HG03469 (cell line): ENCODE results near the gene DOK7.

ENCODE experiments used
- ATAC-seq: cut with Tn5 transposase; IDR thresholded peaks from one replicate; pipeline ENCODE4 v1.9.1; 2021; ENCODE audit warnings: mild to moderate bottlenecking, moderate library complexity, moderate number of reproducible peaks; ENCODE audit not compliant: unreplicated experiment

The DOK7 gene

DNA sequence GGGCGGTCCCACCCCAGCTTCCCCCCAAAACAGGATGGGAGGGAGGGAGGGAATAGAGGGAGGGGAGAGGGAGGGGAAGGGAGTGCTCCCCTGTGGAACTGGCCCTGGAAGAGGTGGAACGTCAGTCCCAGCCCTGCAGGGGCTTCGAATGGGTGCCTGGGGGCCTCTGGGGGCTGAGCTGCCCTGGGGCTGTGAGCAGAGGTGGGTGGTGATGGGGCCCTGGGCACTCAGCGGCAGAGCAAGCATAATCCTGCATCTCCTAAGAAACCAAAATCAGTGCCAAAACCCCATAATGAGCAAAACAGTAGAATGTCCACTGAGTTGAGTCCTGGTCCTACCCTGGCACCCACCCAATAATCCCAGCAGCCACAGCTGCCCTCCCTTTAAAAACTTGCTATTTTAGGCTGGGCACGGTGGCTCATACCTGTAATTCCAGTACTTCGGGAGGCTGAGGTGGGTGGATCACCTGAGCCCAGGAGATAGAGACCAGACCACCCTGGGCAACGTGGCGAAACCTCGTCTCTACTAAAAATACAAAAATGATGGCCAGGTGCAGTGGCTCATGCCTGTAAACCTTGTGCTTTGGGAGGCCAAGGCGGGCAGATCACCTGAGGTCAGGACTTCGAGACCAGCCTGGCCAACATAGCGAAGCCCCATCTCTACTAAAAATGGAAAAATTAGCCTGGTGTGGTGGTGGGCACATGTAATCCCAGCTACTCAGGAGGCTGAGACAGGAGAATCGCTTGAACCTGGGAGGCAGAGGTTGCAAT lies 11.1 kb downstream of the DOK7 start:
- ATAC-seq, result no peak

DNA sequence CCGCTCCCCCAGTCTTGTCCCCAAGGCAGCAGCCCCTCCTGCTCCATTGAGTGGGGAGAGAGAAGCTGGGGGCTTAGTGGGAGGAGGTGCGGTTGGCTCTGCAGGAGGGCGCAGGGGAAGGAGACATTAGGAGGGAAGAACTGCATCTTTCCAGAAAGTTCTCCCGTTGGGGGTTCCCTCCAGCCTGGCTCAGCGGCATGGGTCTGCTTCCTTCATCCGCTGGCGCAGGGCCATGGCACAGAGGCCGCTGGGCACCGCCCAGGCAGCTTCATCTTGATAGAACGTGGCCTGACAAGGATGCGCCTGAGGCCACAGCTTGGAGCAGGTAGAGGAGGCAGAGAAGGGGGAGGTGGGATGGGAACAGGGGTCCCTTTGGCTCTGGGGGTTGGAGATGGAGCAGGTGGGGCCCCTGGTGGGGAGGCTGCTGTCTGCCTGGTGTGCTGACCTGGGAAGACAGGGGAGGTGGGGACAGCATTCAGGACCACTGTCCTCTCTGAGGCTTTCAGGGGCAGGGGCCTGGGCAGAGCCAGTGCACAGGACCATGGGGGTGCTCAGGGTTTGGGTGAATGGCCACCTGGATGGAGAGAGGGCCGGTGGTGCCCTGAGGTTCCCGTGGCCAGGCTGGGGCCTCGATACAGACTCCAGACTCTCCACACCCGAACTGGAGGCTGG lies 12.1 kb downstream of the DOK7 start:
- no peak for ATAC-seq

GRCh38 chr4:3475713-3476260 lies 12.7 kb downstream of the DOK7 start:
- ATAC-seq, result no peak

- ATAC-seq, result no peak
Measured at GRCh38 chr4:3476341-3476747, 13.2 kb downstream of the DOK7 start.

- ATAC-seq, result no peak
Measured at GRCh38 chr4:3476936-3477749, 14.0 kb downstream of the DOK7 start.

GRCh38 chr4:3477750-3478430 lies 14.8 kb downstream of the DOK7 start:
- ATAC-seq, result no peak

DNA sequence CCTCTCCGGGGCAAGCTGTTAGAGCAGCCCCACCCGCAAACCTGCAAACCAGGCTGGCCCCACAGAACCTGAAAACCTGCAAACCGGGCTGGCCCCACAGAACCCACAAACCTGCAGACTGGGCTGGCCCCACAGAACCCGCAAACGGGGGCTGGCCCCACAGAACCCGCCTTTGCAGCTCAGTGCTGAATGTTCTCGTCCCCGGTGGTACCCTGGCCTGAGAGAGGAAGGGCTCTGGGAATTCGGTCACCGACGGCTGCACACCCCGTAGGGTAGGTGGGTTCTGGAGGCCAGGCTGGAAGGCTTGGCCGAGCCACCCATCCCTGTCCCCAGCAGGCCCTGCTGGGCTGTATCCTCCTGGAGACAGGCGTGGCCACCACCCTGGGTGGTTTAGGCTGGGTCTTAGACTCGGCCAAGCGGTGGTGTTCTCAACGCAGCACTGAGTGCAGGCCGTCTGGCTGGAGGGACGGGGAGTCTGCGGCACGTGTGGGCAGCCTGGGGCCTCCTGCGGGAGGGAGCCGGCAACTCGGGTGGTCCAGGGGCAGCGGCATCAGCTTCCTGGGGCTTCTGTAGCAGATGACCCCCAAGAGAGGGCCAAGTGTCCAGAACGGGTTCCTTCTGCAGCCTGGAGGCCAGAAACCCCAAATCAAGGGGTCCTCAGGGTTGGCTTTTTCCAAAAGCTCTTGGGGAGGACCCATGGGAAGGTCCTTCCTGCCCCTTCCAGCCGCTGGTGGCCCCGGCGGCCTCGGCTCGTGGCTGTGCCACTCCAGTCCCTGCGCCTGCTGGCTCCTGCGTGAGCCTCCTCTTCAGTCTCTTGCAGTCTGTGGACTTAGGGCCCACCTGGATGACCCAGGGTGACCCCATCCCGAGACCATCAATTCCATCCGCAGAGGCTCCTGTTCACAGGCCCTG lies 15.6 kb downstream of the DOK7 start:
- ATAC-seq, result no peak

DNA sequence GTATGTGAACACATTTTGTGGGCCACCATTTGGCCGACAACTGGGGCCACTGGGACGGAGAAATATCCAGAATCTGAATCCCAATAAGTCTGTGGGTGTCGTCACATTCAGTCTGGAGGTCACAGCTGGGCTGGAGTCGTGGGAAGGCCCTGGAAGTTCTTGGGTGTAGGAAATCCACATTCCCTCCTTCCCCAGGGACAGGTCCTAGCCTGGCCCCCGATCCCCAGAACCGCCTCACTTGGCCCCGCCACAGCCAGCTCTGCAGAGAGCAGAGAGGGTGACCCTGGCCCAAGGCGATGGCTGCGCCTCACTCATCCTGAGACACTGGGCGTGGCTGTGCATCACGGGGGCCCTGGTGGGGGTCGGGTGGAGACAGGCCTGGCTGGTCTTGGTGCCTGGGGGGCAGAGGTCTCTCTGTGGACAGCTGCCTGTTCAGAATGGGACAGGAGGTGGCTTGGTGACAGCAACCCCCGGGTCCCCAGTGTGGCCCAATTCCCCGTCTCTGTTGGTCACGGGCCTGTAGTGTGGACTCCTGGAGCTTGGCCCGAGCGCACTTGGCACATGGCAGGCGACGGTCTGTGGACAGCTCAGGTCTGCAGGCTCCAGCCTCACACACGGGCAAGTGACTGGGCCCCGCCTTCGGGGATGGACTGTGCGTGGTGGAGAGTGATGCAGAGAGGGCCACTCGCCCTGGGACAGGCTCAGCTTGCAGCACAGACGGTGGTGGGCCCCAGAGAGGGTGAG lies 16.4 kb downstream of the DOK7 start:
- no peak for ATAC-seq

DNA sequence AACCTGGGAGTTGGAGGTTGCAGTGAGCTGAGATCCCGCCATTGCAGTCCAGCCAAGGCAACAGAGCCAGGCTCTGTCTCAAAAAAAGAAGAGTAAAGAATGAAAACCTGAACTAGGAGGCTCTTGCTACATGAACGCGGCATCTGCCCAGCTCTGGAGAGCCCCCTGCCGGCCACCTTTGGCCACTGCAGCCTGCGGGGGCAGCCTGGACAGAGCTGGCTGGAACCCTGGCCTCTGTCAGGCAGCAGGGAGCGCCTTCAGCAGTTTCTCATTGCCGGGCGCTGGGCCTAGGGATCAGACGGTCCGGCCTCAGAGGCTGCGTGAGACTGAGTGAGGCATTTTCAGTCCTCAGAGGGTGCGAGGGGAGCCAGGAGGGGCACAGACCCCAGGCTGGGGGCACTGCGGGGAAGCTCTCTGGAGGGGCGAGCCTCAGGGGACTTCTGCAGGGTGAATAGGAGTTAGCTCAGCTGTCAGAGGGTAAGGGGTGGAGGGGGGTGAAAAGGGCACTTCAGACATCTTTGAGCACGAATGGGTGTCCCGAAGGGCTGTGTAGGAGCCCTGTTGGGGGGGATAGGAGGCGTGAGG lies 17.5 kb downstream of the DOK7 start:
- no peak for ATAC-seq

GRCh38 chr4:3481113-3481531 lies 18.0 kb downstream of the DOK7 start:
- no peak for ATAC-seq

- no peak for ATAC-seq
Measured at GRCh38 chr4:3481783-3482393, 18.8 kb downstream of the DOK7 start.

- ATAC-seq, result no peak
Measured at GRCh38 chr4:3482707-3483106, 19.6 kb downstream of the DOK7 start.

GRCh38 chr4:3483471-3483921 lies 20.4 kb downstream of the DOK7 start:
- ATAC-seq, result no peak

GRCh38 chr4:3484057-3484973 lies 21.2 kb downstream of the DOK7 start:
- no peak for ATAC-seq

DNA sequence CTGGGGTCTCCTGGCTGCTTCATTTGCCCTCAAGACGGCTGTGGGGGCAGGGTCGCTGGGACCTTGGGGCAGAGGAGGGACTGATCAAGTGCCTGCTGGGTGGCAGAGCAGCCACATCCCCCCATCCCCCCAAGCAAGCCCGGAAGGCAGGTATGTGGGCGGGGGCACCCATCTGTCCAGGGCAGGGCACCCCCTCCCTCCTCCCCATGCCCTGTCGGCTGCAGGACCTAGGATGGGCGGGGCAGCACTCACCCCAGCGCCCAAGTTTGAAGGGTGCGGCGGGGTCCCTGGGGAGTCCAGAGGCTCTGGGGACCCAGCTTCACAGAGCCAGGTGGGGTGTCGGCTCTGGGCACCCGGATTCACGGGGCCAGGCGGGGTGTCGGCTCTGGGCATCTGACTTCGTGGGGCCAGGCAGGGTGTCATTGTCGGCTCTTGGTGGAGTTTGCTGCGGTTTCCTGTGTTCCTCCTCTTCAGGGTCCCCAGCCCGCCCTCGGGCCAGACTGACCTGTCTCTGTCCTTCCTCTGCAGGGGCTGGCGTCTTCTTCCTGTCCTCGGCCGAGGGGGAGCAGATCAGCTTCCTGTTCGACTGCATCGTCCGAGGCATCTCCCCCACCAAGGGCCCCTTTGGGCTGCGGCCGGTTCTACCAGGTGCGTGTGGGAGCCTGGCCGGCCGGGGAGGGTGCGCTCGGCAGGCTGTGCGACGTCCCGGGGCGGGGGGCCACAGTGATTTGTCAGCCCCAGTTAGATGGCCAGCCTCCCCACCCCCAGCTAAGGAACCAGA lies 22.1 kb downstream of the DOK7 start:
- no peak for ATAC-seq

GRCh38 chr4:3485886-3486540 lies 22.9 kb downstream of the DOK7 start:
- ATAC-seq, result no peak
